GM10266 (cell line): ENCODE results near the gene CANT1.

ENCODE experiments used
- DNase-seq: peaks from one replicate; pipeline ENCODE4 v3.0.0; 2012; ENCODE audit errors: extremely low spot score
- CTCF ChIP-seq: IDR thresholded peaks from 2 replicates; pipeline ENCODE4 v1.5.1; 2012; ENCODE audit warnings: mild to moderate bottlenecking, low read depth; ENCODE audit not compliant: control insufficient read depth, insufficient read depth; ENCODE audit errors: missing control alignments

Gene CANT1

GRCh38 chr17:79012563-79013134, 3.1 kb upstream of the CANT1 start:
- TF ChIP-seq CTCF: no peak
- DNase-seq: no peak

- TF ChIP-seq CTCF: no peak
- no peak for DNase-seq
Observed at GRCh38 chr17:79011451-79012147, 2.0 kb upstream of the CANT1 start.

GRCh38 chr17:79010304-79010646, 711 bp upstream of the CANT1 start:
- DNase-seq: no peak
- no peak for TF ChIP-seq CTCF

GRCh38 chr17:79008666-79009387, 737 bp downstream of the CANT1 start:
- TF ChIP-seq CTCF: no peak
- no peak for DNase-seq

GRCh38 chr17:79007504-79008381, 1.8 kb downstream of the CANT1 start:
- no peak for DNase-seq
- no peak for TF ChIP-seq CTCF

- DNase-seq: no peak
- TF ChIP-seq CTCF: no peak
Observed at GRCh38 chr17:79006794-79007503, 2.6 kb downstream of the CANT1 start.
